ENCODE measurements around the gene CEMIP. TPM values are rescaled to one million over a fixed set of nuclear protein-coding genes. Genes with fewer than 3 reads are reported as not detected.

CEMIP gene
- total RNA-seq, 6 experiments from 2014 or later, result 5.8 to 53.2 (median 48.3) TPM

- Mint-ChIP-seq H3K36me3 (ENCODE audit: low read depth) (peaks cover 5% of the 10 kb centered on the region; the same call in 1 of the 2 replicates), H3K4me1 (ENCODE audit: low read depth) (peaks cover 44% of the 10 kb centered on the region), H3K27me3 (ENCODE audit: insufficient read depth) (peaks cover under 1% of the 10 kb centered on the region), H3K9me3 (no peaks in the 10 kb centered on the region), H3K4me3 (no peak overlapping the region), H3K27ac (no peak overlapping the region)
- no peak for TF ChIP-seq CTCF (IDR thresholded peaks at IDR 0.05)
- no peak for DNase-seq
Measured at GRCh38 chr15:80785335-80785734, 6.2 kb downstream of the CEMIP start.

- DNase-seq, result no peak
- H3K27me3 Mint-ChIP-seq (ENCODE audit: insufficient read depth), result no peaks in the 10 kb centered on the region; the same call in 1 of the 2 replicates
- H3K4me1 Mint-ChIP-seq (ENCODE audit: low read depth), result peaks cover 39% of the 10 kb centered on the region
- H3K27ac Mint-ChIP-seq, result no peak overlapping the region
- H3K36me3 Mint-ChIP-seq (ENCODE audit: low read depth), result peaks cover 5% of the 10 kb centered on the region; the same call in 1 of the 2 replicates
- H3K9me3 Mint-ChIP-seq, result no peaks in the 10 kb centered on the region
- H3K4me3 Mint-ChIP-seq, result no peak overlapping the region
- no peak for TF ChIP-seq CTCF (IDR thresholded peaks at IDR 0.05)
Measured at GRCh38 chr15:80785811-80786354, 6.7 kb downstream of the CEMIP start.

- TF ChIP-seq CTCF (IDR thresholded peaks at IDR 0.05), result no peak
- no peak for DNase-seq
- Mint-ChIP-seq H3K36me3 (ENCODE audit: low read depth) (peaks cover 5% of the 10 kb centered on the region; the same call in 1 of the 2 replicates), H3K9me3 (no peaks in the 10 kb centered on the region), H3K4me1 (ENCODE audit: low read depth) (peaks cover 34% of the 10 kb centered on the region), H3K27ac (peak overlapping the region; percentile 65; the same call in 1 of the 2 replicates), H3K4me3 (peak overlapping the region; percentile 38; the same call in 1 of the 2 replicates), H3K27me3 (ENCODE audit: insufficient read depth) (no peaks in the 10 kb centered on the region; the same call in 1 of the 2 replicates)
Measured at GRCh38 chr15:80787316-80787715, 8.1 kb downstream of the CEMIP start.

GRCh38 chr15:80788536-80788935, 9.4 kb downstream of the CEMIP start:
- peaks cover 2% of the 10 kb centered on the region for H3K27me3 Mint-ChIP-seq (ENCODE audit: insufficient read depth)
- no peak for TF ChIP-seq CTCF (IDR thresholded peaks at IDR 0.05)

GRCh38 chr15:80789296-80789695, 10.1 kb downstream of the CEMIP start:
- peak; percentile 17 for DNase-seq
- peaks cover 34% of the 10 kb centered on the region for H3K4me1 Mint-ChIP-seq (ENCODE audit: low read depth)
- peaks cover 2% of the 10 kb centered on the region for H3K27me3 Mint-ChIP-seq (ENCODE audit: insufficient read depth)
- peak overlapping the region; percentile 64; the same call in 1 of the 2 replicates for H3K27ac Mint-ChIP-seq
- TF ChIP-seq CTCF (IDR thresholded peaks at IDR 0.05), result no peak
- H3K36me3 Mint-ChIP-seq (ENCODE audit: low read depth), result no peaks in the 10 kb centered on the region; the same call in 1 of the 2 replicates
- H3K4me3 Mint-ChIP-seq, result peak overlapping the region; percentile 66; the same call in 1 of the 2 replicates
- no peaks in the 10 kb centered on the region for H3K9me3 Mint-ChIP-seq

More at GRCh38 chr15:80788536-80788935, 9.4 kb downstream of the CEMIP start:
- DNase-seq, result peak; percentile 39
- Mint-ChIP-seq H3K36me3 (ENCODE audit: low read depth) (peaks cover 3% of the 10 kb centered on the region; the same call in 1 of the 2 replicates), H3K27ac (peak overlapping the region; percentile 65), H3K4me3 (peak overlapping the region; percentile 66; the same call in 1 of the 2 replicates), H3K4me1 (ENCODE audit: low read depth) (peaks cover 34% of the 10 kb centered on the region), H3K9me3 (no peaks in the 10 kb centered on the region)

Data from HFFc6 (cell line).